MM.1S (cell line): ENCODE measurements around the gene TPM1.

Source experiments
- DNase-seq: peaks from one replicate; pipeline ENCODE4 v3.0.0-alpha.2; 2015
- H2AFZ ChIP-seq: fragments of 300-600 bp; sonication (generic); 2 replicates; pipeline ENCODE4 v1.6.0; 2016; ENCODE audit warnings: antibody characterized with exemption, low read length
- H3F3A ChIP-seq: fragments of 300-600 bp; sonication (generic); 2 replicates; pipeline ENCODE4 v1.6.1; 2016; ENCODE audit warnings: mild to moderate bottlenecking, antibody characterized with exemption, low read length, moderate library complexity, mixed read lengths; ENCODE audit not compliant: insufficient read depth
- H3K27ac ChIP-seq: fragments of 300-600 bp; sonication (generic); 2 replicates; pipeline ENCODE4 v1.5.1; 2016; ENCODE audit warnings: mild to moderate bottlenecking, low read length
- H3K27me3 ChIP-seq: fragments of 300-600 bp; sonication (generic); replicated peaks from 2 replicates; pipeline ENCODE4 v1.6.0; 2016; ENCODE audit warnings: low read length; ENCODE audit not compliant: insufficient read depth
- H3K36me3 ChIP-seq: fragments of 300-600 bp; sonication (generic); replicated peaks from 2 replicates; pipeline ENCODE4 v1.6.1; 2016; ENCODE audit warnings: mild to moderate bottlenecking, low read length, mixed read lengths; ENCODE audit not compliant: insufficient read depth
- H3K4me1 ChIP-seq: fragments of 300-600 bp; sonication (generic); 2 replicates; pipeline ENCODE4 v1.6.1; 2016; ENCODE audit warnings: low read length, mixed read lengths
- H3K4me2 ChIP-seq: fragments of 300-600 bp; sonication (generic); 2 replicates; pipeline ENCODE4 v1.6.0; 2016; ENCODE audit warnings: low read depth, low read length
- H3K4me3 ChIP-seq: fragments of 300-600 bp; sonication (generic); 2 replicates; pipeline ENCODE4 v1.5.1; 2016; ENCODE audit warnings: low read length, mixed read lengths
- H3K79me2 ChIP-seq: fragments of 300-600 bp; sonication (generic); 2 replicates; pipeline ENCODE4 v1.6.1; 2016; ENCODE audit warnings: mixed run types, low read length, mixed read lengths
- H3K9ac ChIP-seq: fragments of 300-600 bp; sonication (generic); 2 replicates; pipeline ENCODE4 v1.6.1; 2016; ENCODE audit warnings: low read length, mixed read lengths
- H3K9me2 ChIP-seq: fragments of 300-600 bp; sonication (generic); replicated peaks from 2 replicates; pipeline ENCODE4 v1.6.1; 2016; ENCODE audit warnings: mild to moderate bottlenecking, low read length, mixed read lengths; ENCODE audit not compliant: insufficient read depth
- H3K9me3 ChIP-seq: fragments of 300-600 bp; sonication (generic); replicated peaks from 2 replicates; pipeline ENCODE4 v1.6.1; 2016; ENCODE audit warnings: mild to moderate bottlenecking, low read length, mixed read lengths; ENCODE audit not compliant: insufficient read depth
- H4K20me1 ChIP-seq: fragments of 300-600 bp; sonication (generic); 2 replicates; pipeline ENCODE4 v1.6.1; 2016; ENCODE audit warnings: mild to moderate bottlenecking, low read length, moderate library complexity, mixed read lengths; ENCODE audit not compliant: insufficient read depth
- CTCF ChIP-seq: fragments of 300-600 bp; sonication (generic); IDR thresholded peaks from 2 replicates; pipeline ENCODE4 v1.5.1; 2016; ENCODE audit warnings: antibody characterized with exemption, low read length, mixed read lengths
- EZH2 ChIP-seq: fragments of 300-600 bp; sonication (generic); optimal IDR thresholded peaks from 2 replicates; pipeline ENCODE3; 2017; ENCODE audit warnings: low read depth, mild to moderate bottlenecking, antibody characterized with exemption, low read length, mixed read lengths
- EZH2phosphoT487 ChIP-seq: fragments of 300-600 bp; sonication (generic); IDR thresholded peaks from 2 replicates; pipeline ENCODE4 v1.6.1; 2018; ENCODE audit warnings: antibody characterized with exemption, low read length

Gene TPM1

GRCh38 chr15:63111481-63111880 lies 68.9 kb downstream of the TPM1 start:
- no peak overlapping the region for H3K4me2 ChIP-seq
- H4K20me1 ChIP-seq = no peaks in the 10 kb centered on the region
- H3K9me2 ChIP-seq = no peaks in the 10 kb centered on the region
- no peaks in the 10 kb centered on the region for H3K27me3 ChIP-seq
- H3K9ac ChIP-seq = no peak overlapping the region
- H2AFZ ChIP-seq = no peak overlapping the region
- DNase-seq = no peak
- no peaks in the 10 kb centered on the region for H3K4me1 ChIP-seq
- TF ChIP-seq EZH2 = no peak
- H3K79me2 ChIP-seq = no peaks in the 10 kb centered on the region
- H3K36me3 ChIP-seq = no peaks in the 10 kb centered on the region
- H3K4me3 ChIP-seq = no peak overlapping the region
- no peaks in the 10 kb centered on the region for H3K9me3 ChIP-seq
- H3K27ac ChIP-seq = no peak overlapping the region
- H3F3A ChIP-seq = no peaks in the 10 kb centered on the region

DNA sequence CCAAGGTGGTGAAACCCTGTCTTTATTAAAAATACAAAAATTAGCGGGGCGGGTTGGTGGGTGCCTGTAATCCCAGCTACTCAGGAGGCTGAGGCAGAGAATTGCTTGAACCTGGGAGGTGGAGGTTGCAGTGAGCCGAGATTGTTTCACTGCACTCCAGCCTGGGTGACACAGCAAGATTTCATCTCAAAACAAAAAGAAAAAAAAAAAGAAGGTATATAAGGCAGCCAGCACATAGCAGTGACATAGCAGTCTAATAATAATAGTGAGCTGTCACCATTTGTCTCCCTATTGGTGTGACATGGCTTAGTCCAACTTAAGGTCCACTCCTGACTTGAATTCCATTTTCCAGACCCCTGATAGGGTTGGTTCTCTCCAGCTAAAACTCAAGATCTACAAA lies 70.3 kb downstream of the TPM1 start:
- H4K20me1 ChIP-seq = no peaks in the 10 kb centered on the region
- H3K4me2 ChIP-seq = no peak overlapping the region
- DNase-seq = no peak
- H3K4me1 ChIP-seq = no peaks in the 10 kb centered on the region
- no peaks in the 10 kb centered on the region for H3K79me2 ChIP-seq
- TF ChIP-seq EZH2 = no peak
- TF ChIP-seq EZH2phosphoT487 = no peak
- no peak for TF ChIP-seq CTCF
- no peak overlapping the region for H3K9ac ChIP-seq
- no peaks in the 10 kb centered on the region for H3K9me3 ChIP-seq
- no peaks in the 10 kb centered on the region for H3K27me3 ChIP-seq
- no peak overlapping the region for H3K27ac ChIP-seq
- H3K36me3 ChIP-seq = no peaks in the 10 kb centered on the region
- no peaks in the 10 kb centered on the region for H3F3A ChIP-seq
- H3K9me2 ChIP-seq = no peaks in the 10 kb centered on the region
- no peak overlapping the region for H3K4me3 ChIP-seq
- H2AFZ ChIP-seq = no peak overlapping the region

DNA sequence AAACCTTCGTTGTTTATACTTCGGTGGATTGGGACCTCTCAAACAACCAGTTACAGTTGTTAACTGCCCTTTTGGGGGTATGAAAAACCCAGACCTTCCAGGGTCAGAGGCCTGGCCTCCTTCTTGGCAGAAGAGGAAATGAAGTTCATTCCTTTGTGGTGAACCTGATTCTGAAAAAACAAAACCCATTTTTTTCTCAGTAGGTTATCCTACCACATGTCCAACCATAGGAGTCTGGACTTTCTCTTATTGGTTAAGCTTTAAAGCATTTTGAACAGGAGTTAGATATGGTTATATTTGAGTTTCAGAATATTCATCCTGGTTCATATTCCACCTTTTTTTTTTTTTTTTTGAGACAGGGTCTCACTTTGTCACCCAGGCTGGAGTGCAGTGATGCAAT lies 71.9 kb downstream of the TPM1 start:
- H2AFZ ChIP-seq = no peak overlapping the region
- TF ChIP-seq EZH2phosphoT487 (no peak), EZH2 (no peak), CTCF (no peak)
- H3K9me3 ChIP-seq = no peaks in the 10 kb centered on the region
- H3K4me3 ChIP-seq = no peak overlapping the region
- no peaks in the 10 kb centered on the region for H3K9me2 ChIP-seq
- no peaks in the 10 kb centered on the region for H4K20me1 ChIP-seq
- no peaks in the 10 kb centered on the region for H3K36me3 ChIP-seq
- no peak overlapping the region for H3K4me2 ChIP-seq
- no peaks in the 10 kb centered on the region for H3K79me2 ChIP-seq
- no peak overlapping the region for H3K9ac ChIP-seq
- no peaks in the 10 kb centered on the region for H3K27me3 ChIP-seq
- no peaks in the 10 kb centered on the region for H3K4me1 ChIP-seq
- DNase-seq = no peak
- H3F3A ChIP-seq = no peaks in the 10 kb centered on the region
- no peak overlapping the region for H3K27ac ChIP-seq
